ENCODE results near the gene CLECL1.

CLECL1 gene

GRCh38 chr12:9732921-9733461 lies at the start of gene CLECL1:
CLECL1 (minus strand) TSS chr12:9733097.
- no peak for DNase-seq (ENCODE audit: low read depth)

GRCh38 chr12:9781360-9781759 lies 48.5 kb upstream of the CLECL1 start:
- no peak for DNase-seq (ENCODE audit: low read depth)

- no peak for DNase-seq (ENCODE audit: low read depth)
Observed at GRCh38 chr12:9779209-9779608, 46.3 kb upstream of the CLECL1 start.

- no peak for DNase-seq (ENCODE audit: low read depth)
Observed at GRCh38 chr12:9776781-9777180, 43.9 kb upstream of the CLECL1 start.

- no peak for DNase-seq (ENCODE audit: low read depth)
Observed at GRCh38 chr12:9773216-9773877, 40.5 kb upstream of the CLECL1 start.

GRCh38 chr12:9763025-9763424 lies 30.1 kb upstream of the CLECL1 start:
- DNase-seq (ENCODE audit: low read depth) = no peak

- DNase-seq (ENCODE audit: low read depth) = no peak
Observed at GRCh38 chr12:9762369-9762768, 29.5 kb upstream of the CLECL1 start.

- no peak for DNase-seq (ENCODE audit: low read depth)
Observed at GRCh38 chr12:9761419-9761781, 28.5 kb upstream of the CLECL1 start.

GRCh38 chr12:9760699-9761418 lies 28.0 kb upstream of the CLECL1 start, which contains the start of gene CD69:
CD69 (minus strand) TSS chr12:9760901; CDS start chr12:9760820, 81 bp downstream.
- no peak for DNase-seq (ENCODE audit: low read depth)

GRCh38 chr12:9760120-9760519 lies 27.2 kb upstream of the CLECL1 start:
- no peak for DNase-seq (ENCODE audit: low read depth)

GRCh38 chr12:9759694-9760093 lies 26.8 kb upstream of the CLECL1 start:
- no peak for DNase-seq (ENCODE audit: low read depth)

GRCh38 chr12:9758119-9758518 lies 25.2 kb upstream of the CLECL1 start:
- DNase-seq (ENCODE audit: low read depth) = no peak

GRCh38 chr12:9757433-9758025 lies 24.6 kb upstream of the CLECL1 start:
- DNase-seq (ENCODE audit: low read depth) = no peak

- no peak for DNase-seq (ENCODE audit: low read depth)
Observed at GRCh38 chr12:9756706-9757105, 23.8 kb upstream of the CLECL1 start.

- no peak for DNase-seq (ENCODE audit: low read depth)
Observed at GRCh38 chr12:9756170-9756569, 23.3 kb upstream of the CLECL1 start.

- DNase-seq (ENCODE audit: low read depth) = no peak
Observed at GRCh38 chr12:9755567-9755966, 22.7 kb upstream of the CLECL1 start.

- no peak for DNase-seq (ENCODE audit: low read depth)
Observed at GRCh38 chr12:9755035-9755434, 22.1 kb upstream of the CLECL1 start.

GRCh38 chr12:9754099-9754927 lies 21.4 kb upstream of the CLECL1 start:
- no peak for DNase-seq (ENCODE audit: low read depth)

- DNase-seq (ENCODE audit: low read depth) = no peak
Observed at GRCh38 chr12:9753498-9753897, 20.6 kb upstream of the CLECL1 start.

- DNase-seq (ENCODE audit: low read depth) = no peak
Observed at GRCh38 chr12:9753073-9753472, 20.2 kb upstream of the CLECL1 start.

GRCh38 chr12:9752145-9752933 lies 19.4 kb upstream of the CLECL1 start:
- no peak for DNase-seq (ENCODE audit: low read depth)

All from stimulated activated CD8-positive, alpha-beta memory T cell treated with anti-CD3 and anti-CD28 coated beads, Interleukin-7, amount 100 ng/mL, for 24 hours (primary cell).